ENCODE data around the gene IFTAP. TPM values are rescaled to one million over a fixed set of nuclear protein-coding genes. Genes with fewer than 3 reads are reported as not detected.

IFTAP gene
- total RNA-seq, 1 experiment from 2014 or later = 13.1 TPM

- CTCF ChIA-PET = no interaction called here
- TF ChIP-seq CTCF (IDR thresholded peaks at IDR 0.05; ENCODE audit: unreplicated experiment) = no peak
Observed at GRCh38 chr11:36591433-36591832, 2.9 kb upstream of the IFTAP start.

GRCh38 chr11:36596880-36597279 is 2.6 kb downstream of the IFTAP start:
- CTCF ChIA-PET = no interaction called here
- H3K4me3 Mint-ChIP-seq (ENCODE audit: unreplicated experiment) = no peak overlapping the region
- peaks cover 14% of the 10 kb centered on the region for H3K27me3 Mint-ChIP-seq (ENCODE audit: insufficient read depth, unreplicated experiment)
- intact Hi-C loops (cut with micrococcal nuclease) = no loop called here
- BruUV-seq (replicated peaks) = no TSS peak
- DNase-seq (ENCODE audit: unreplicated experiment) = no peak
- H3K4me1 Mint-ChIP-seq (ENCODE audit: insufficient read depth, unreplicated experiment) = peaks cover 5% of the 10 kb centered on the region
- POLR2A ChIA-PET = interaction anchor here (1.2 kb wide), 1 partner anchor 8 kb away, joined by 3 read pairs; no protein-coding TSS in a partner anchor
- no peak for TF ChIP-seq CTCF (IDR thresholded peaks at IDR 0.05; ENCODE audit: unreplicated experiment)
- H3K27ac Mint-ChIP-seq (ENCODE audit: low read depth, unreplicated experiment) = no peak overlapping the region
- no peaks in the 10 kb centered on the region for H3K36me3 Mint-ChIP-seq (ENCODE audit: insufficient read depth, unreplicated experiment)
- H3K9me3 Mint-ChIP-seq (ENCODE audit: unreplicated experiment) = no peaks in the 10 kb centered on the region

More at GRCh38 chr11:36591433-36591832, 2.9 kb upstream of the IFTAP start:
- Mint-ChIP-seq H3K27me3 (ENCODE audit: insufficient read depth, unreplicated experiment) (peaks cover 68% of the 10 kb centered on the region), H3K27ac (ENCODE audit: low read depth, unreplicated experiment) (no peak overlapping the region), H3K36me3 (ENCODE audit: insufficient read depth, unreplicated experiment) (no peaks in the 10 kb centered on the region), H3K9me3 (ENCODE audit: unreplicated experiment) (no peaks in the 10 kb centered on the region), H3K4me1 (ENCODE audit: insufficient read depth, unreplicated experiment) (peaks cover 5% of the 10 kb centered on the region), H3K4me3 (ENCODE audit: unreplicated experiment) (no peak overlapping the region)
- POLR2A ChIA-PET = no interaction called here
- DNase-seq (ENCODE audit: unreplicated experiment) = no peak
- no TSS peak for BruUV-seq (replicated peaks)
- intact Hi-C loops (cut with micrococcal nuclease) = no loop called here

- no TSS peak for BruUV-seq (replicated peaks)
- no peak for DNase-seq (ENCODE audit: unreplicated experiment)
- no peak within 1 kb of the TSS for H3K4me3 Mint-ChIP-seq (ENCODE audit: unreplicated experiment)
- H3K27ac Mint-ChIP-seq (ENCODE audit: low read depth, unreplicated experiment) = no peak within 1 kb of the TSS
- no peak for TF ChIP-seq CTCF (IDR thresholded peaks at IDR 0.05; ENCODE audit: unreplicated experiment)
- CTCF ChIA-PET = no interaction called here
- POLR2A ChIA-PET = interaction anchor here (1.2 kb wide), 1 partner anchor 10 kb away, joined by 3 read pairs; no protein-coding TSS in a partner anchor
- H3K9me3 Mint-ChIP-seq (ENCODE audit: unreplicated experiment) = no peaks in the 10 kb centered on the region
- H3K4me1 Mint-ChIP-seq (ENCODE audit: insufficient read depth, unreplicated experiment) = peaks cover 5% of the 10 kb centered on the region
- H3K27me3 Mint-ChIP-seq (ENCODE audit: insufficient read depth, unreplicated experiment) = peaks cover 4% of the 10 kb centered on the region
- intact Hi-C loops (cut with micrococcal nuclease) = no loop called here
- H3K36me3 Mint-ChIP-seq (ENCODE audit: insufficient read depth, unreplicated experiment) = no peaks in the 10 kb centered on the region
Observed at GRCh38 chr11:36598051-36598450, 3.7 kb downstream of the IFTAP start, which contains the start of gene RAG2. Gene RAG2, minus strand, starts transcription at chr11:36598236. Its CDS starts 4,068 bp downstream, at chr11:36594168.

GRCh38 chr11:36600180-36600579 is 5.9 kb downstream of the IFTAP start:
- no peak for TF ChIP-seq CTCF (IDR thresholded peaks at IDR 0.05; ENCODE audit: unreplicated experiment)
- DNase-seq (ENCODE audit: unreplicated experiment) = no peak
- ChIA-PET POLR2A (no interaction called here), CTCF (interaction anchor here (1.2 kb wide), 1 partner anchor 36 kb away, joined by 6 read pairs; no protein-coding TSS in a partner anchor)
- Mint-ChIP-seq H3K27me3 (ENCODE audit: insufficient read depth, unreplicated experiment) (no peaks in the 10 kb centered on the region), H3K27ac (ENCODE audit: low read depth, unreplicated experiment) (no peak overlapping the region), H3K4me3 (ENCODE audit: unreplicated experiment) (no peak overlapping the region), H3K4me1 (ENCODE audit: insufficient read depth, unreplicated experiment) (peaks cover 5% of the 10 kb centered on the region), H3K9me3 (ENCODE audit: unreplicated experiment) (no peaks in the 10 kb centered on the region), H3K36me3 (ENCODE audit: insufficient read depth, unreplicated experiment) (no peaks in the 10 kb centered on the region)
- intact Hi-C loops (cut with micrococcal nuclease) = no loop called here
- no TSS peak for BruUV-seq (replicated peaks)
